Right cardiac atrium (tissue), 5 donors: ENCODE results near the gene BPI. TPM values are rescaled to one million over a fixed set of nuclear protein-coding genes. Genes with fewer than 3 reads are reported as not detected.
A peak's percentile ranks its signal among the peaks of the same experiment; 100 is the strongest.
"Not testable (repeated sequence)": the region's sequence is repeated elsewhere in the genome, so short reads cannot be mapped to it uniquely, and the experiment has no call there.

Experiments used
- ATAC-seq, 2 donors: fragments of 200-7000 bp; cut with Tn5 transposase; one replicate each; pipeline versions ENCODE4 v1.8.0 to v1.9.1; 2020; ENCODE audit warnings: moderate library complexity in 2 of 2, mild to moderate bottlenecking in 1 of 2
- DNase-seq, 3 donors: peaks; one replicate each; pipeline ENCODE4 v3.0.0-alpha.2; 2020
- H3K27ac ChIP-seq: one replicate; pipeline ENCODE4 v1.5.1; 2013; ENCODE audit warnings: mild to moderate bottlenecking, low read length, control low read depth, moderate library complexity
- H3K27me3 ChIP-seq: one replicate; pipeline ENCODE4 v1.6.1; 2013; ENCODE audit not compliant: control insufficient read depth, insufficient read depth
- H3K4me1 ChIP-seq: one replicate; pipeline ENCODE4 v1.6.1; 2013; ENCODE audit warnings: low read length; ENCODE audit not compliant: control insufficient read depth, insufficient read depth
- H3K4me3 ChIP-seq: one replicate; pipeline ENCODE4 v1.5.1; 2013; ENCODE audit warnings: low read length, control low read depth
- H3K9me3 ChIP-seq: one replicate; pipeline ENCODE4 v1.6.1; 2013; ENCODE audit warnings: low read length; ENCODE audit not compliant: control insufficient read depth
- WGBS: extraction: QIAGEN DNeasy Blood & Tissue Kit; methylation state at CpG from one replicate; pipeline ENCODE4 v1.1.7; 2013; 5-methylcytosine and 5-hydroxymethylcytosine counted together
- intact Hi-C, 4 donors: fragments of 100-400 bp; cut with DNase I; formaldehyde crosslinking; loops; one replicate each; pipeline versions ENCODE4 v1.11.0 to v1.14.0; 2022 to 2023
- polyA plus RNA-seq: library from polyadenylated mRNA; stranded (reverse); fragments of 200-250 nt; gene quantifications from one replicate; pipeline ENCODE4 v1.2.3, GENCODE V29; 2013
- total RNA-seq, 4 donors: library from RNA; stranded (reverse); fragmentation: NEBNext Ultra II Directional; extraction: Animal tissue kit (Norgen Biotek cat#: 25700); gene quantifications; one replicate each; pipeline ENCODE4 v1.2.1, GENCODE V29; 2021
- donor health status: healthy with polysubstance abuse.
- donor health status: DM: no; HTN: yes; CAD: no.
- donor health status: DM: no; HTN: no; CAD: no.
- donor health status: DM: no; HTN: yes; CAD: no; lungs with severe emphysema.
- donor health status: DM: yes; HTN: yes; CAD: no.

BPI gene
- total and polyA plus RNA-seq, 5 donors: 0.07 to 0.71 (median 0.28) TPM

DNA sequence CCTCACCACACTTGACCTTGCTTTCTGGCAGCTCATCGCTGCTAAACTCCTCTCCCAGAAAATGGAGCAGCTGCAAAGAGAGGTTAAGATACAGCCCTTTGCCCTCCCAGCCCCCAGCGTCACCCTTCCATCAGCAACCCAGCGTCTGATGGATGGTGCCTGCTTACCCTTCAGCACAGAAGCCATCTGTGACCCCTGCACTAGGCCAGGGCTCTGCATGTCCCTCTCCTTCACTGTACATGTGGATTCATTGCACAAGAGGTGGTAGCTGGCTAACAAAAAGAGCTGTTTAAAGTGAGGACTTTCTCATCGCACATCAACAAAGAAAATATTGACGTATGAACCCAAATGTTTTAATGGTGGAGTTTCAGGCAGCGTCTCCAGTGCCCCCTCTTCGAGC, 54.6 kb downstream of the BPI start:
- Histone ChIP-seq H3K27ac (no peak overlapping the region), H3K4me1 (no peaks in the 10 kb centered on the region), H3K27me3 (no peaks in the 10 kb centered on the region), H3K4me3 (no peak overlapping the region), H3K9me3 (no peaks in the 10 kb centered on the region)
- intact Hi-C loops: no loop called here
- no peak for DNase-seq
- ATAC-seq: no peak
- WGBS: 82% methylated on average over 7 of the region's 7 CpGs

DNA sequence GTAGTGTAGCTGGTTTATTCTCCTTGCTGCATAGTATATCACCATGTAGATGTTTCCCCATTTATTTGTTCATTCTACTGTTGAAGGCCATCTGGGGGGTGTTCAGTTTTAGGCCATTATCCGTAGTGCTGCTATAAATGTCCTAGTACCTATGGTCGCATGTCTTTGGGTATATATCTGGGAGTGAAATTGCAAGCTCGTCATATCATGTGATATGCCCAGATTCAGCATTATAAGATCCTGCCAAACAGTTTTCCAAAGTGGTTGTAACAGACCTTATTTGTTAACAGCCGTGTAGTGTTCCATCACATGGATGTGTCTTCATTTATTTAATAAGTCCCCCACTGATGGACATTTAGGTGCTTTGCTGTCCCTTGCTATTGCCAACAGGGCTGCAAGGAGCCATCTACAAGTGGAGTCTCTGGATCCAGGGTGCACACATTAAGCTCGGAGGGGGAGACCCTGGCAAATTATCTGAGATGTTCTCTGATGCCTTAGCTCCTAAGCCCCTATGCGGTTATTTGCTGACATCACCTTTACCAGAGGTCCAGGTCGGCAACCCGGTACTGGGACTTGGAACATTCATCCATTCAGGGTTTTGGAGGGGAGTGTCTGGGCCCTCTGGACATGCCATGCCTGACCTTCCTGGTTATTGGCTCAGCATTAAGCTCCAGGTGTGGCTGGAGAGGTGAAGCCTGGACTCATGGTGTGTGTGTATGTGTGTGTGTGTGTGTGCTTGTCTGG, 59.2 kb downstream of the BPI start:
- Histone ChIP-seq H3K9me3 (no peaks in the 10 kb centered on the region), H3K27ac (no peak overlapping the region), H3K27me3 (no peaks in the 10 kb centered on the region), H3K4me1 (no peaks in the 10 kb centered on the region), H3K4me3 (no peak overlapping the region)
- intact Hi-C loops: no loop called here
- ATAC-seq (no peak), DNase-seq (no peak)
- WGBS: 89% methylated on average over 8 of the region's 8 CpGs

DNA sequence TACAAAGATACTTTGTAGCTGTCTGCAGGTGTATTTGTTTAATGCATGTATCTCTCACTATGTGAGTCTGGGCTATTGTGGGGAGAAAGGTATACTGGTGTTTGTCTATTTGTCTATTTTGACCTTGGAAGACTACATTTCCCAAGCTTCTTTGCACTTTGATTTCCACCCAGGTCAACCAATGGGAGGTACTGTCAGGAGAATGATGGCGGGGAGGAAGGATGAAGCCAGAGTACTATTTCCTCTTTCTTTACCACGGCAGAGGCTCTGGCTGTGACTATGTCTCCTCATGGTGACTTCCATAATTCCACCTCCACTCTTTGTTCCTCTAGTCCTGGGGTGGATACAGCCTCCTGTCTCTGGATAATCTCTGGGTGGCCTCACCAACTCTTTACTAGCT, 65.4 kb downstream of the BPI start:
- Histone ChIP-seq H3K4me3 (no peak overlapping the region), H3K9me3 (no peaks in the 10 kb centered on the region), H3K27ac (no peak overlapping the region), H3K4me1 (peaks cover 5% of the 10 kb centered on the region), H3K27me3 (no peaks in the 10 kb centered on the region)
- ATAC-seq: no peak
- WGBS: 48% methylated on average over 2 of the region's 2 CpGs
- DNase-seq: no peak
- intact Hi-C loops: no loop called here

DNA sequence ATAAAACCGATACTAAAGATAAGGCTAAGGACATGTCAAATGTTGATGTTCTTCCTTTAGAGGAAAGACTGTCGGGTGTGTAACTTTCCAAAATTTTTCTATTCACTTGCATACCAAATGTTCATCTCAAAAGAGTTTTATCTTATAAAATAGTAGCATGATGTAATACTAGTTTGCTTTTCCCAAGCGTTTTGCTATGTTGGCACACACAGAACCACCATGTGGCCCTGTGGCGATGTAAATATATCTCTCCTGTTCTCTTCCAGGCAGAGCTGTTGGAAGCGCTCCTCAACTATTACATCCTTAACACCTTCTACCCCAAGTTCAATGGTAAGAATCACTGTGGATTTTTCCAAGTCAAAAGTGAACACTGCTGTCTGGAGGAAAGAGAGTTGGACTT, 68.8 kb downstream of the BPI start:
- no peaks in the 10 kb centered on the region for H3K27me3 ChIP-seq
- peak; percentile 40 to 47 for ATAC-seq
- H3K4me3 ChIP-seq: no peak overlapping the region
- peaks cover 5% of the 10 kb centered on the region for H3K4me1 ChIP-seq
- intact Hi-C loops: no loop called here
- no peak for DNase-seq
- peak overlapping the region; percentile 91 for H3K27ac ChIP-seq
- 42% methylated on average over 5 of the region's 5 CpGs for WGBS
- H3K9me3 ChIP-seq: no peaks in the 10 kb centered on the region

DNA sequence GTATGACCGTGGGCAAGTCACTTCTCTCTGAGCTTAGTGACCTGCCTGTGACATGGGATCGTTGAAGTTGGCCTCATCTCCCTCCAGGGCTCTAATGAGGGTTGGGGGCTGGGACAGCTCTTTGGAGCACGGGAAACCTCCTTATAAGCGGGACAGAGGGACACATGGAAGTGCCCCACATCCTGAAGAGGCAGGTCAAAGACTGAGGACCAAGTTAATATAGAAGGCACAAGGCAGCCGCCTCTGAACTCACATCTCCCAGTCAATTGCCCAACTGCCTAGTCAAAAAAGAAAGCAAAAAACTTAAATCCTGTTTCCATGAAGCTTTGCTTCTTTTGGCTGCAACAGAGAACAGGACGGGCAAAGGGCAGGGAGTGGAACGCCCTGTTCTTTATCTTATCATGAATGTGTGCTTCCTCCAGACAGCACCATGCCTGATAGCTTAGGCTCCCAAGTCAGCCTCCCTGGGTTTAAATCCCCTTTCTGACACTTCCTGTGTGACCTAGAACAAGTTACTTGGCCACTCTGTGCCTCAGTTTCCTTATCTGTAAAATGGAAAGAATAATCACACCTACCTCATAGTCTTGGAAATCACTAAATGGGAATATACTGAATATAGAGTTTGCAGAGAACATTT, 69.4 kb downstream of the BPI start:
- H3K4me1 ChIP-seq: peaks cover 5% of the 10 kb centered on the region
- peak overlapping the region; percentile 91 for H3K27ac ChIP-seq
- WGBS: 35% methylated on average over 7 of the region's 7 CpGs
- H3K9me3 ChIP-seq: no peaks in the 10 kb centered on the region
- H3K4me3 ChIP-seq: no peak overlapping the region
- DNase-seq (peak; percentile 40 to 66 (median 59)), ATAC-seq (peak; percentile 93 to 97)
- intact Hi-C loops: no loop called here
- H3K27me3 ChIP-seq: no peaks in the 10 kb centered on the region

DNA sequence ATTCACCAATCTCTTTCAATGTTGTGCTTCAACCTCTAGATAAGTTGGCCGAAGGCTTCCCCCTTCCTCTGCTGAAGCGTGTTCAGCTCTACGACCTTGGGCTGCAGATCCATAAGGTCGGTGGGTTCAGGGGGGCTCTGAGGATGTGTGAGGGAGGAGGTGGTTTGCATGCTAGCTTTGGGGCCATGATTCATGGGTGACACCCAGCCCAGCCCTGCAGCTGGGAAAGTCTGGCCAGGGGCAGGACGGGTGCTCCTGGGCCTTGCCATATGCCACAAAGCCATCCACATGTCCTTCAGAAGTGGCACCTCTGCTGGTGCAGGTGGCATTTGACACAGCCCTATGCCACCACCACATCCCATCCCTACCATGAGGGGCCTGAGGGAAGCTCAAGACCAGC, 69.9 kb downstream of the BPI start:
- Histone ChIP-seq H3K4me3 (no peak overlapping the region), H3K9me3 (no peaks in the 10 kb centered on the region), H3K27ac (no peak overlapping the region), H3K27me3 (no peaks in the 10 kb centered on the region), H3K4me1 (peaks cover 5% of the 10 kb centered on the region)
- no peak for DNase-seq
- 70% methylated on average over 5 of the region's 5 CpGs for WGBS
- ATAC-seq: peak; percentile 12 to 55
- intact Hi-C loops: no loop called here

DNA sequence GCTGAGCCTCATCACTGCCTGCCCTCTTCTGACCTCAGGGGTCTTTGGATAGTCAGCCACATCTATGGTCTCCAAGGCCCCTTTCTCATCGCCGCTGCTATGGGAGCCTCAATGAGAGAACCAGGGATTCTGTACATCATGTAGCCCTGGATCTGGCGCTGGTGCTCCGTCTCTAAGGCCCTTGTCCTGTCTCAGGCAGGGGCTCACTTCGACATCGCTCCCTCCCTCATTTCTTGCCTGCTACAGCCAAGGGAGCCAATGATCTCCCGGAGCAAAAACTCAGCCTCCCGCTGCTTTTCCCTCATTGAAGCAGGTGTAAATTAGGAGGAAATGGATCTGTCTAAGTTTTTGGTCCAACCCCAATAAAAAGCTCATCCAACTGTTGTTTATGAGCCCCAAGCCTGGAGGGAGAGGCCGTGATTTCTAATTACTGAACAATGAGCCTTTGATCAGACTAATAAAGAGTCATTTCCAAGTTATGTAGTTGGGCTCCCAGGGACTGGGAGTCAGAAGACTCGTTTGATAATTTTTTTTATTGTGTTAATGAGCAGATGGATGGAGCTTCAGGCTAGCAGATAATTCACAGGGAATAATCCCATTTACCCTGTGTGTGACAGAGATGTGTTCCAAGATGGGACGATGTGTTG, 73.2 kb downstream of the BPI start:
- intact Hi-C loops: no loop called here
- Histone ChIP-seq H3K4me1 (peaks cover 5% of the 10 kb centered on the region), H3K4me3 (no peak overlapping the region), H3K27ac (no peak overlapping the region), H3K27me3 (no peaks in the 10 kb centered on the region), H3K9me3 (no peaks in the 10 kb centered on the region)
- ATAC-seq: no peak
- no peak for DNase-seq
- 79% methylated on average over 11 of the region's 11 CpGs for WGBS

DNA sequence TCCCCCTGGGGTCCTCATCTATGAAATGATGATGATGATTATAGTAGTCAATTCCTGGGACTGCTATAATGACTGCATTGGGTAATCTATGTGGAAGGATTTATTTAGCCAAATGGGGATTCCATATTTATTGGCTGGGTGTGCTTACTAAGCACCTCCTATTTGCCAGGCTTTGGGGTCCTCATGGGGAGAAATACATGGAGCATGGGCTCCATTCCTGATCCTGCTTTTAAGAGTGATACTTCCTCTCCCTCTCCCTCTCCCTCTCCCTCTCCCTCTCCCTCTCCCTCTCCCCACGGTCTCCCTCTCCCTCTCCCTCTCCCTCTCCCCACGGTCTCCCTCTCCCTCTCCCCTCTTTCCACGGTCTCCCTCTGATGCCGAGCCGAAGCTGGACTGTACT, 73.9 kb downstream of the BPI start:
- intact Hi-C loops, H3K4me1 ChIP-seq, H3K4me3 ChIP-seq, DNase-seq, ATAC-seq, H3K27ac ChIP-seq, H3K27me3 ChIP-seq, H3K9me3 ChIP-seq: not testable (repeated sequence)
- no CpG with 5 or more reads among the region's 5 CpGs for WGBS

DNA sequence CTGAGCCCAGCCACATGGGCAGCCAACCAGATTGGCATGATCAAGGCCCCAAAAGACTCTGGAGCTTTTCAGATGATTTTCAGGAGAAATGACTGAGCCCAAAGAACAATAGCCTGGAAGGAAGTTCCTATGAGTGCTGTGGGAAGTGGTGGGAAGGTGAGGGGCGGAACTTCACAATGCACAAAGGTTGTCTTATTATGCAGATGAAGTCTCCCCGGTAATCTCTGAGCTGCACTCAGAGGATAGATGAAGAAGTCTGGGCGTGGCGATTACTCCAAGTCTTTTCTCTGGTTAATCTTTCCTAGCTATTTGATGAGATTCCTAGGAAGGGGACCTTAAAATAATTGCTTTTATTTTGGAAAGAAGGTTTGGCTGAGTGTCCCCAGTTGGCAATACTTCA, 79.2 kb downstream of the BPI start:
- no peak for ATAC-seq
- WGBS: 80% methylated on average over 4 of the region's 4 CpGs

DNA sequence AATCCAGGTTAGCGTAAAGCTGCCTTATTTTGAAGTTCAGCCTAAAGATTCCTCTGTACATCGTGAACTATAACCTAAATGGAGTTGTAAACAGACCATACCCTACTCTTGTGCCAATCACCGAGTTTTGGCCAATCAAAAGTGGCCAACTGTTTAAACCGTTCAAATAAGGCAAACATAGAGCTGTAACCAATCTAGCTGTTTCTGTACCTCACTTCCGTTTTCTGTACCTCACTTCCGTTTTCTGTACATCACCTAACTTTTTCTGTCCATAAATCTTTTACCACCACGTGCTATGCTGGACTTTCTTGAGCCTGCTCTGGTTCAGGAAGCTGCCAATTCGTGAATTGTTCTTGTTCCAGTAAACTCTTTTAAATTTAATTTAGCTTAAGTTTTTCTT, 82.0 kb downstream of the BPI start:
- H3K27ac ChIP-seq: no peak overlapping the region
- H3K4me1 ChIP-seq: no peaks in the 10 kb centered on the region
- DNase-seq: no peak
- 85% methylated on average over 8 of the region's 8 CpGs for WGBS
- no peak overlapping the region for H3K4me3 ChIP-seq
- intact Hi-C loops: no loop called here
- no peaks in the 10 kb centered on the region for H3K9me3 ChIP-seq
- H3K27me3 ChIP-seq: no peaks in the 10 kb centered on the region
- ATAC-seq: no peak

More for the DNA sequence above, 79.2 kb downstream of the BPI start:
- H3K27me3 ChIP-seq: no peaks in the 10 kb centered on the region
- H3K4me1 ChIP-seq: no peaks in the 10 kb centered on the region
- H3K9me3 ChIP-seq: no peaks in the 10 kb centered on the region
- no peak for DNase-seq
- intact Hi-C loops: no loop called here
- H3K4me3 ChIP-seq: no peak overlapping the region
- no peak overlapping the region for H3K27ac ChIP-seq

DNA sequence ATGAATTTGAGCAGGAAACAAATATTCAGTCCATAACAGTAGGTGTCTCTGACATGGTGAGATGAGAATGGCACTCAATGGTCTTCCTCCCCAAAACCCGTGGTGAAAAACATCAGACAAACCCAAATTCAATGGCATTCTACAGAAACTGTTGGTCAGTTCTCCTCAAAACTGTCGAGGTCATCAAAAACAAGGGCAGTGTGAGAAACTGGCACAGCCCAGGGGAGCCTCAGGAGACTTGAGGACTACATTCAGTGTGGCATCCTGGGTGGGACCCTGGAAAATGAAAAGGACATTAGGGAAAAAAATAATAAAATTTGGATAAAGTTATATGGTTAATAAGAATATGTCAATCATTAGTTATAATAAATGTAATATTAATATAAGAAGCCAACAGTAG, 82.9 kb downstream of the BPI start:
- intact Hi-C loops: no loop called here

More for the DNA sequence above, 82.9 kb downstream of the BPI start:
- ATAC-seq (no peak), DNase-seq (no peak)
- H3K4me3 ChIP-seq: no peak overlapping the region
- 64% methylated on average over 2 of the region's 2 CpGs for WGBS
- no peaks in the 10 kb centered on the region for H3K9me3 ChIP-seq
- no peak overlapping the region for H3K27ac ChIP-seq
- H3K4me1 ChIP-seq: no peaks in the 10 kb centered on the region
- H3K27me3 ChIP-seq: no peaks in the 10 kb centered on the region
